HG02852 (cell line): ENCODE measurements around the gene C12orf50.
"Not testable (repeated sequence)": the region's sequence is repeated elsewhere in the genome, so short reads cannot be mapped to it uniquely, and the experiment has no call there.

Source experiments
- ATAC-seq: cut with Tn5 transposase; IDR thresholded peaks from one replicate; pipeline ENCODE4 v1.9.1; 2021; ENCODE audit warnings: mild to moderate bottlenecking, moderate library complexity; ENCODE audit not compliant: unreplicated experiment

C12orf50 gene, protein sequence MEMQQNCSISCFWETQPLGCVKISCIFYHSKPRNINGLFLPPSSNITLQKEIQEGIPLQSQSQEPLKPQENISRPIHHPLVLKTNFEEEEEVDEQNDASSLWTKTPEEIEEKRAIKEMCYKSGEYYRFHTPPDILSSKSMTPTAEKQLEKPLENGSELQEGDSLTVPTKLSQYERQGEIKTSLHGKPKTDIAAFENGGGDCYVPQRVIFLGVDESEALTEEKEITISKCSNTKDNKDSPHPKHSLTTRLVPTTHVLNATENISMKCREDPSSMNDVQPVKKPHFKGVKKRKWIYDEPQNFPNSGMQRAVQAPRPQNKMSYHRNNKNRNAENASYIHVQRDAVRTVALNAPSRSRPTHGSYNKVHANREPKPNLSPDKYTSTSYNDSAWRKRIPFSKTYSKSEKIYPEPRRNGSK

DNA sequence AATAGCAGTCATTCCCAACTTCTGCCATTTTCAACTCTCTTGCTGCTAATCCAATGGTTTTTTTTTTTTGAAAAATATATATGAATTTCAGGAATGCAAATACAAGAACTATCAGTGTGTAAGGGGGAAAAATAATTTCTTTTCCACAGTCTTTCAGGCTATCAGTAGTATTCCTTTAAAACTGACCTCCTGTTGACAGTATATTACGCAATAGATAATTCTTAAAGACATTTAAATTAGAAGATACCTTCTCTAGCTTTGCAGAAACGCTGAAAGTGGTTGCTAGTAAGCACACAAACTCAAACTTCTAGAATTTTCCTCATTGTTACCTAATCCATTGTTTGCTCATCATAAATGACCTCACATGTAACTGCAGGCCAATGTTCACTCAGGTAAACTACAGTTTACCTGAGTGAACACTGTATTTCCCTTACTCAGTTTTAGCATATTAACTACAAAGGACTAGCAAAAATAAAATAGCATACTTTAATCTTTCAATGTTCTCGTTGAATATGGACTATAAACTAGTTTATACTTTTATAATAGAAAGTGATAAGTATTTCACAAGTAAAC lies at the start of gene C12orf50:
C12orf50 (minus strand) TSS at position 309 of the 573 bp plus-strand sequence. CDS start 2,439 bp downstream, outside the sequence.
- no peak for ATAC-seq

DNA sequence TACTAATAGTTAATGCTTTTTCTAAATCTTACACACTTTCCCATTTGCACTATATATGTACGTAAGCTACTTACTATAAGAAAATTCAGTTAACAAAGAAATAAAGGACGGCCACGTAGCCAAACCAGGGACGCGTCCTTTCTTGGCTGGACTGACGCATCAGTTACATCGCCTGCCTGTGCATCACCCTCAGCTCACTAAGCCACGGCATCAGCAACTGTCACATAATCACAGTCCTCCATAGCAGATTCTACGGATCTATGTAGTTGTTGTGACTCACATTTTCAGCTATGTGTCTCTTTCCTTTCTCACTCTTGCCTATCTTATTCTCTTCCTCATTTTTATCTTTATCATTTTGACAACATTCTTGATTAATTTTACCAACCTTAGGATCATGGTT lies 38.1 kb upstream of the C12orf50 start:
- no peak for ATAC-seq

DNA sequence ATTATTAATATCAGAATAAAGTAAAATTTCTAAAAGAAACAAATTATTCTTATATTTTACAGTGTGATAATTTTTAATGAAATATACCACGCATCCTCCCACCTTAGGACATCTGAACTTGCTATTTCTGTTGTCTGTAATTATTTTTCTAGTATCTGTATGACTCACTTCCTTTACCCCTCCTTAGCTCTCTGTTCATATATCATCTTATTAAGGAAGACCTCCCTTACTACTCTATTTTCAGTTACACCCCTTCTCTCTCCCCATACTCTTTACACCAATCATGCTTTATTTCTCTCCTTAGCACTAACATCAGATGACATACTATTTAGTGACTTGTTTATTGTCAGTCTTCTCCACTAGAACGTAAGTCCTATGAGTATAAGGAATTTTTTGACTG lies 34.2 kb upstream of the C12orf50 start:
- peak; percentile 89 for ATAC-seq

DNA sequence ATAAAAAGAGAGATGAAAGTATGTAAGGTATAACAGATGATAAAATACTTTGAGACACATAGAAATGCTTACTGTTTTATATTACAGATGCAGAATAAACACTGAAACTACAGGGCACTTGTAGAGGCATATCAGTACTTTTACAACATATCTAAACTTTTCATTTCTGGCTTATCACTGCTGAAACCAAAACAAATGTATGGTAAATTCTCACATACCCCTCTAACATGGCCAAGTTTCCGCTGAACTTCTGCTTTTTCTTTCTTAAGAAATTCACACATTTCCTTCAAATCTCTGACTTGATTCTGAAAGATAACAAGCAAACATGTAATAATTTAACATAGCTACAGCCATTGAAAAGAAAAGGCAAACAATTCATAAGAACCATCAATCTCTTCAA lies 33.3 kb upstream of the C12orf50 start:
- peak; percentile 82 for ATAC-seq

DNA sequence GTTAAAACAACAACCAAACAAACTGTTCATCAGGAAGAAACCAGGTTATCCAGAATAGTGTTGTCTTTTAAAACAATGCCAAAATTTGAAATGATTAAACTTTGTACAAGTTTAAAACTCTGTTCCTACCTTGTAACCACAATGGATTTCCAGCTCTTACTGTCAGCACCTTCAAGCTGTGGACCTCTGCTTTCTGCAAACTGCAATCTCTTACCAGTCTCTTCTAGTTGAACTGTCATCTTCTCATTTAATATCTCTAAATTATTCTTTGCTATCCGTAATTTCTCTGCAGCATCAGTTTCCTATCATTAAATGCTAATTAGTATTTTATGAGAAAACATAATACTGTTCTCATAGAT lies 29.5 kb upstream of the C12orf50 start:
- ATAC-seq: no peak

DNA sequence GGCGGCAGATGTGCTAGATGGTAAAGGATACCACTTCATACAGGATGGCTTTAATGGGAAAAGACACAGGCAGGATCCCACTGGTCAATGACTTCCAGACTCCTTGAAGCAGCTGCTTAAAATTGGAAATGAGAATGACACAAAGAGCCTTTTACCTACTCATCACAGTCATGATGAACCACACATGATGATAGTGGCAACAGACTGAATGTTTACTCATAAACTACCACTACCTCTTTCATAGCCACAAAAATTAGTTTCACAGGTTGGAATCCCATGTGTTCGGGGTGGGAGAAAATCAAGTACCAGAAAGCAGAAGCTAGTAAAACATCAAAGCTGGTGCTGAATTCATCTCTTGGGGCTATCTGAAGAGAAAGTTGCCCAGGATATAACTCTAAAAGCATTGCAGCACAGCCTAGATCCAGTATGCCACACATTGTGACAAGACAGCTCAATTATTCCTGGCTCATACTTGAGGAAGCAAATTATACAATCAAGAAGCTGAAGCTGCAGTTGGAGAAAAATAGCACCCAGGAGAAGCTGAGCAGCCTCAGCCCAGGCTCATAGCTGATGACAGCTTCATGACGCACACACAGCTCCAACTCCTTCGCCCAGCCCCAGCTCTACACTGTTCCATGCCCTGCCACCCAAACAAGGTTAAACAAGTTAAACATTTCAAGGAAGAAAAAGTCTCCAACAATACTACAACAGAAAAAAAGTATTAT lies 29.0 kb upstream of the C12orf50 start:
- ATAC-seq: no peak

DNA sequence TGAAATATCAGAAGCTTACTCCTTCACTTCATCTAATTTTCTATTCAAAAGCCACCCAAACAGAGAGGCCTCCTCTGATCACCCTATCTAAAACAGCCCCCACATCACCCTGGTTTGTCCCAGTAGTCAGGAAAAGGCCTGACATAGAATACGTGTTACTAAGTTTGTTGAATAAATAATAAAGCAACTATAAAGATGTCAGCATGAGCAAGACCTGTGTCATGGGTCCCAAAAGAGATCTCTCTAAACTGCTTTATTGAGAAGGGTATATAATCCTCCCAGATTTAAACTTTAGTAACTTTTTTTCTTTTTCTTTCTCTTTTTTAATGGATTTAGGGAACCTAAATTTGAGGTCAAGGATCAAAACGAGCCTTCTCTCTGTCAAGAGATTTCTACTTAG lies 27.4 kb upstream of the C12orf50 start:
- ATAC-seq: no peak

DNA sequence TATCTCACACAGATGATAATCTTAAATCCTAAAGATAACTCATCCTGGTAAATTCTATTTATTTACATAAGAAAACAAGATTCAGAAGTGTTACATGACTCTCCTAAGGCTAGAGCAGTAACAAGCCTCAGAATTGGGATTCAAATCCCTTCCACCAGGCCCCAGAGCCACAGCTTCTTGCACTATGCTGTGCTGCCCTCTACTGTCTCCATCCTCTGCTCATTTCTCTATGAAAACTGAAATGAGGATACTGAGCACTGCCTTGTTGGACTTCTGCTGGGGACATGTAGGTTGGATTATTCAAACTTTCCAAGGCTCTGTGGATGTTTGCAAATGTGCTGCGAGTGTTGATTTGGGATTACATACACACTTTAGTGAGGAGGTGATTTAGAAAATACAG lies 23.5 kb upstream of the C12orf50 start:
- peak; percentile 64 for ATAC-seq

DNA sequence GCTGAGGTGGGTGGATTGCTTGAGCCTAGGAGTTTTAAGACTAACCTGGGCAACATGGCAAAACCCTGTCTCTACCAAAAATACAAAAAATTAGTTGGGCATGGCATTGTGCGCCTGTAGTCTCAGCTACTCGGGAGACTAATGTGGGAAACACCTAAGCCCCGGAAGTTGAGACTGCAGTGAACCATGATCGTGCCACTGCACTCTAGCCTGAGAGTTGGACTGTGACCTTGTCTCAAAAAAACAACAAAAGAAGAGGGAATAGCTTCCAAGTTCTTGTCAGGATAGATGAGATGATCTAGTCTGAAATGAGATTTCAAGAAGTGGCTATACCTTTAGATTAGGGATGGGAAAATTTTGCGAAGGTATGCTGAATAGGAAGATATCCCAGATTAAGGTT lies 14.8 kb upstream of the C12orf50 start:
- ATAC-seq: no peak

DNA sequence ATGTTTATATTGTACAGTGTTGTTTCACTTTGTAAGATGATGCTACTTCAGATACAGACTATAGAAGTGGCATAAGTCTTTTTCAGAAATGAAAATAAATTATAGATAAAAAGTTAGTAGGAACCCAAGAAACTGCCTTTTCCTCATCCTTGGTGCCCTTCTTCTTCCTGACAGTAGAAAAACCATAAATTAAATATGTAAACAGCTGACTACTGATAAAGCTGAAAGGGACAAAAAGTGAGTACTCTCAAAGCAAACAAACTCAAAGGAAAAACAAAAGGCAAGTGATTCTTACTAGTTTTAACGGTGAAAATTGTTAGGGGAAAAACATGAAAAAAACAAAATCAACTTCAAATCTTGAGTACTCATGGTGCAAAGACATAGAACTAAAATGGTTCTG lies 8.6 kb upstream of the C12orf50 start:
- no peak for ATAC-seq

DNA sequence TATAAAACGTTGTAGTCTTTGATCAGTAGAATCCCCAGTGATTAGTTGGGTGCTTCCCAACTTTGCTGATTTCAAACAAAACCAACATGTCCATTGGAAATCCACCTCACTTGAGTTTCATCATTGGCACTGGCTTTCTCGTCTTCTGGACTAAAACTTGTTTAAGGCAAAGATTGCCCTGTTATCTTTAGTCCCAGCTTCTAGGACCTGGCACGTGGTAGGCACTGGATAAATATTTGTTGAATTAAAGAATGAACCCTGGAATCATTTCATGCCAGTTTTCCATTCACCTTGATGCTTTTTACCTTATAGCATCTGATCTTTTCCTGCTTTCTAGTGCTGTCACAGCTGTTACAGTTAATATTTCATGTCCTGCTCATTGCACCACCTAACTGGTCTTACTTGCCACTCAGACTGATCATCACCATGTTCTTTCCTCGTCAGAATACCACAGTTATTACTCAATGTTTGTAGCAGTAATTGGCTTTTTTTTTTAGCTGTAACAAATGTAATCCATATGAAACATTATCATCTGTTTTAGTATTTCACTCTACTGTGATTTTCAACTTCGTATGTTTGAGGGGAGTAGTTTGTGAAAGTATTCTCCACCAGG lies 7.3 kb upstream of the C12orf50 start:
- ATAC-seq: no peak

DNA sequence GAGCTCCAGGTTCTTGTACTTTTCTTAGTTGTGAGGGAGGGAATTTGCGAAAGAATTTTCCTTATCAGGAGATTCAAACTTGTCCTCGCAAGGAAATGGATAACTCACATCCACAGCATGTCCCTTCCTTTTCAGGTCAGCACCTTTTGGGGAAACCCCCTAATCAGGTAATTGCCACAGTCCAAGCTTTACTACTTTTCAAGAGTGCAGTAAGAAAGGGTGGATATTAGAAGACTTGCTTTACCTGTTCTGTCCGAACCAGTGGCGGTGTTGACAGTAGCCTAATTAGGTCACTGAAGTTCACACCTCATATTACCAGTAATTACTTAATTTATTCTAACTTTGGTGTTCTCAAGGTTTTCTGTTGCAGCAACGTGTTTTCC lies 6.7 kb upstream of the C12orf50 start:
- peak; percentile 20 for ATAC-seq

DNA sequence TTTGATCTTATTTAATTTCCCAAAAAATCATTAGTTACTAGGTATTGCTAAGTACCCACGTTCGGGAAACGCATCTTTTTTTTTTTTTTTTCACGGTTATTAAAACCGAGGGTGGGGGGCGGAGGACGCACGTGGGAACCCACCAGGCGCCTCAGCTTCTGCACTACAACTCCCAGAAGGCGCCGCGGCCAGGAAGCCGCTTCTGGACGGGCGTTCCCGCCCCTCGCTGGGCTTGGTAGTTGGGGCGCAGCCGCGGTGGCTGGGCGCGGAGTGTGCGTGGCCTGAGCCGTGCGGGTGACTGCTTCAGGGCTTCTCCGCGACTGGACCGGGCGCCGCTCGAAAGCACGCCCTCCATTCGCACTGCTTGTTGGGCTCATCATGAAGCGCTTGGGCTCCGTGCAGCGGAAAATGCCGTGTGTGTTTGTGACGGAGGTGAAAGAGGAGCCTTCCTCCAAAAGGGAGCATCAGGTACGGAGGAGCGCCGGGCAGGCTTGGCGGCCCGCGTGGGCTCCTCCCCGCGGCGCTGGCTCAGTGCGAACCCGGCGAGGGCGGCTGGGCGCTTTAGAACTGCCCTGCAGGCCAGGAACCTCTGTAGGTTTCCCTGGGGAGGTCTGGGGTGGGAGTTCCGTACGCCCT lies 6.2 kb upstream of the C12orf50 start:
- ATAC-seq: peak; percentile 99

DNA sequence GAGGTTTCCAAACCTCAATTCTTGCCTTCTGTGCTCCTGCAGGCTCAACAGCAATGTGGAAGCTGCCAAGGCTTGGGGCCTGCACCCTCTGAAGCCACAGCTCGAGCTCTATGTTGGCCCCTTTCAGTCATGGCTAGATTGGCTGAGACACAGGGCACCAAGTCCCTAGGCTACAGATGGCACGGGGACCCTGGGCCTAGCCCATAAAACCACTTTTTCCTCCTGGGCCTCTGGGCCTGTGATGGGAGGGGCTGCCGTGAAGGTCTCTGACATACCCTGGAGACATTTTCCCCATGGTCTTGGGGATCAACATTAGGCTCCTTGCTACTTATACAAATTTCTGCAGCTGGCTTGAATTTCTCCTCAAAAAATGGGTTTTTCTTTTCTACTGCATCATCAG lies 2.0 kb upstream of the C12orf50 start:
- ATAC-seq: not testable (repeated sequence)

DNA sequence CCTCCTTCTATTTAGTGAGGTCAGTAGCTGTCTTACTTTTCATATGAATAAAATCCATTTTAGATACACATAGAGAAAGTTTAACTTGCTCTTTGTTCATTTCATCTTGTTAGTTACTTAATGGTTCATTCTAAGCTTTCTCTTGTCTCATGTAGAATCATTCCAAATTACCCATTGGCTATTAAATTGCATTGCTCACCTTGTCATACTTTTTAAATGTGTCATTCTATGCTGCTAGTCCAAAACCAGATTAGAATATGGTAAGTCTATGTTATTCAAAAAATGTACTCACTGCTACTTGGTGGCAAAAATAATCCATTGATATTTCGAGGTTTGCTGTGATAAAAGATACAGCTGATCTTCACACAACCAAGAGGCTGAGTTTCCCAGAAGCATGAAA lies 3.0 kb downstream of the C12orf50 start:
- no peak for ATAC-seq

DNA sequence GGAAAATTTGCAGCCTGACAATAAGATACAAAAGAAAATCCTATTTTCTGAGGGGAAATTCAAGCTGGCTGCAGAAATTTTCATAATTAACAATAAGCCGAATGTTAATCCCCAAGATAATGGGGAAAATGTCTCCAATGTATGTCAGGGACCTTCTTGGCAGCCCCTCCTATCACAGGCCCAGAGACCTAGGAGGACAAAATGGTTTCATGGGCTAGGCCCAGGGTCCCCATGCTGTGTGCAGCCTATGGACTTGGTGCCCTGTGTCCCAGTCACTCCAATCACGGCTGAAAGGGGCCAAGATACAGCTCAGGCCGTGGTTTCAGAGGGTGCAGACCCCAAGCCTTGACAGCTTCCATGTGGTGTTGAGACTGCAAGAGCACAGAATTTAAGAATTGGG lies 11.2 kb downstream of the C12orf50 start:
- no peak for ATAC-seq

DNA sequence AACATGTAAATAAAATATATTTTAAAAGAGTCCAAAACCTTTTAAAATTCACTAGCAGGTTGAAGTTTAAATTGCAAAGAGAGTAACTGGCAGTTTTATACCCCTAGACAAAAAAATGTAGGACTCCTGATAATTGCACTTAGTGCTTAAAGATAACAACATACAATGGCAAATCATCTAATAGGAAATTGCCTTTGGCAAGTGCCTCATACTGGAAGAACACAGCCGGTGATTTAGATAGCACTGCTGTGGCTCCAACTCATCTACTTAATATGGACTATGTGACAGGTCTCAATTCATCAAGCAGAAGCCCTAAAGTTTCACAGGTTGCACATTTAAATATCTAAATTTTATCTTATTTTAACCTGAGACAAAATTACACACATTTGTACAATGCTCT lies 13.4 kb downstream of the C12orf50 start:
- ATAC-seq: no peak

DNA sequence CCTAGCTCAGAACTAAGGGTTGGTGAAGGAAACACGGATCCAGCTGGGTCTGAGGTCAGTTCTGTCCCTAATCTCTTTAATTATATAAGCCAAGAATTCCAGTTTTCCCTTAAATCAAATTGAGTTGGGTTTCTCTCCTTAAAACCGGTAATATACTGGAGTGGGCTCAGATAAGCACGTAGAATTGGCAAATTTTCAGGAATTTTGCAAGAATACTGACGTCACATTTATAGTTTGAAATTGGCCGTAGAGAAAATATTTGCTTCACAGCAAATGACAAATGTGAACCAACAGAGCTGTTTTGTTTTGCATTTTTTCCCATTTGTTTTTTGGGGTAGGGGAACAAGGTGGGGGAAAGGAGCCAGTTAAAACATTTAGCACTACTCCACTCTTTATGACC lies 17.4 kb downstream of the C12orf50 start:
- no peak for ATAC-seq

DNA sequence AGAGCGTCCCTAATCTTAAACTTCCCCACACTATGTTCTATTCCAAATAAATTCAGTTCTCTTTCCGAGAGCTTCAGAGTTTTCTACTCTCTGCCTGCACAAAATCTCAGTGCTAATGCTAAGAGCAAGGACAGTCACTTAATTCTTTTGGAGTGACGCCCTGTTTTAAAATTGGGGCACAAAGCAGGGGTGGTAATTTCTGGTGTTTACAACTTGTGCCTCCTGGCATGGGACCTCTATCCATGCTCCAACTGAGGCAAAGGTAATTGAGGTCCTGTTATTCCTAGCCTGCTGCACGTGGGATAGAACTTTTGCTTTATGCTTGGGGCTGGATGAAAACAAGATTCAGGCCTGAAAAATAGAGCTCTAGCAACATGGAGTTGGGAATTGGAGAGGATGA lies 22.9 kb downstream of the C12orf50 start:
- no peak for ATAC-seq

DNA sequence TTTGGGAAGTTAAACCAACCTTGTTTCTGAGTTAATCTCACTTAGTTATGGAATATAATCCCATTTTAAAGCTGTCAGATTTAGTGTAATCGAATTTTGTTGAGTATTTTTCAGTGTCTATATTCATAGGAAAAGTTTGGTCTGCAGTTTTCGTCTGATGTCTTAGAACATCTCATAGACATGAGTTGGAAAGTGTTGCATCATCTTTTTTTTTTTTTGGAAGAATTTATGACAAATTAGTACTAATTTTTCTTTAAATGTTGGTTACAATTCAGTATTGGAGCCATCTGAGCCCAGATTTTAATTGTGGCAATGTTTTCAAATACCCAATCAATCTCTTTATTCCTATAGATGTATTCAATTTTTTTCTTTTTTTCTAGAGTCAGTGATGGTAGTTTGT lies 27.9 kb downstream of the C12orf50 start:
- ATAC-seq: no peak

DNA sequence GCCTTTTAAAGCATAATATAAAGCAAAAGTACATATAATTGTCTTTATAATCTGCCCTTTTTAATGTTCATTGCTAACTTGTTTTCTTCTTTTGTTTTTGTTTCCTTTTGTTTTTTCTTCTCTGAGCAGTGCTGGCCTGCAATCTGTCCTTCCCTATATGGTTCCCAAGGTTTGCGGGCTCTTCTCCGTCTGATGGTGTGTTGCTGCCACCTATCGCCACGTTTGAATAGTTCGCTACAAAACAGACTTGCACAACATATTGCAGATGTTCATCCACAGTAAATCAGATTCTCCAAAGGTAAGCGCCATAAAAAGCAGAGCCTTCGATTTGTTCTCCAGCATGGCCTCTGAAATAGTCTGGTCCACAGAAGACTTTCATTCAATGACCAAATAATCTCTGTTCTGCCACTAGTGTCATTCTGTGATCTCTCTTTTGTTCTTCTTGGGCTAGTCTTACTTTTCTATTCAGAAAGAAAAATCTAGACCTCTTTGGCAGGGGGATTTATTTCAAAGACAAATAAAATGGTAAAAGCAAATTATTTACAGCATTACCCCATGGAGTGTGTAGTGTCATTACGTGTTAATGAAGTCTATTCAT lies 33.5 kb downstream of the C12orf50 start:
- ATAC-seq: peak; percentile 88
